ENCODE data around the gene MYO9B. TPM values are rescaled to one million over a fixed set of nuclear protein-coding genes. Genes with fewer than 3 reads are reported as not detected.
A peak's percentile ranks its signal among the peaks of the same experiment; 100 is the strongest.

Gene MYO9B
- polyA plus RNA-seq, 1 donor (not counting 4 experiments of a cell fraction or from before 2014, with no cell fraction given): 14.3 TPM

- no peak for TF ChIP-seq EZH2 (IDR thresholded peaks at IDR 0.05; ENCODE audit: low read length)
- TF ChIP-seq CTCF (optimal IDR thresholded peaks at IDR 0.05 in 1 of 3, IDR thresholded peaks at IDR 0.05 in 1 of 3, conservative IDR thresholded peaks at IDR 0.05 in 1 of 3; ENCODE audit: extremely low read depth in 1 of 3, insufficient read depth in 2 of 3, low read length in 3 of 3): no peak
- H3K4me1 ChIP-seq (ENCODE audit: control insufficient read depth, extremely low read depth, insufficient read depth, low read length): peaks cover 44% of the 10 kb centered on the region
- no peak for FAIRE-seq
These were observed 990 bp downstream of the MYO9B start for GRCh38 chr19:17076543-17076991.

GRCh38 chr19:17077447-17078028, 2.0 kb downstream of the MYO9B start:
- Histone ChIP-seq H3K4me2 (ENCODE audit: control insufficient read depth, extremely low read depth, insufficient read depth, low read depth, low read length) (peak overlapping the region; percentile 98), H3K9ac (ENCODE audit: control insufficient read depth, extremely low read depth, insufficient read depth, low read length) (no peak overlapping the region), H3K36me3 (ENCODE audit: control insufficient read depth in 2 of 2, extremely low read depth in 1 of 2, insufficient read depth in 2 of 2, low read length in 2 of 2) (peaks cover 4% of the 10 kb centered on the region in 2 experiments), H3K27ac (ENCODE audit: control insufficient read depth, insufficient read depth, low read length) (no peak overlapping the region), H2AFZ (ENCODE audit: control insufficient read depth, low read length) (no peak overlapping the region), H3K4me1 (ENCODE audit: control insufficient read depth, extremely low read depth, insufficient read depth, low read length) (peaks cover 44% of the 10 kb centered on the region), H3K4me3 (ENCODE audit: control insufficient read depth in 2 of 3, extremely low read depth in 1 of 3, insufficient read depth in 2 of 3, low read depth in 1 of 3, low read length in 3 of 3) (peak overlapping the region in 1 of 3 experiments; percentile 81), H3K27me3 (ENCODE audit: control insufficient read depth, extremely low read depth, insufficient read depth, low read length) (no peaks in the 10 kb centered on the region), H3K9me3 (ENCODE audit: control insufficient read depth, low read depth, low read length) (no peaks in the 10 kb centered on the region), H4K20me1 (ENCODE audit: control insufficient read depth, extremely low read depth, insufficient read depth, low read length) (peaks cover 4% of the 10 kb centered on the region), H3K9me1 (ENCODE audit: control insufficient read depth, extremely low read depth, insufficient read depth, low read length) (no peaks in the 10 kb centered on the region), H3K79me2 (ENCODE audit: control insufficient read depth, insufficient read depth, low read length) (peaks cover 85% of the 10 kb centered on the region)
- DNase-seq (ENCODE audit: low read depth, low spot score): no peak
- FAIRE-seq: no peak
- no peak for TF ChIP-seq EZH2 (IDR thresholded peaks at IDR 0.05; ENCODE audit: low read length)
- TF ChIP-seq CTCF (optimal IDR thresholded peaks at IDR 0.05 in 1 of 3, IDR thresholded peaks at IDR 0.05 in 1 of 3, conservative IDR thresholded peaks at IDR 0.05 in 1 of 3; ENCODE audit: extremely low read depth in 1 of 3, insufficient read depth in 2 of 3, low read length in 3 of 3): no peak
- dilution Hi-C loops (cut with MboI; ENCODE audit: extremely low pct_ligation_motif_present, low sequenced_read_pairs): no loop called here

More at GRCh38 chr19:17076543-17076991, 990 bp downstream of the MYO9B start:
- peak overlapping the region; percentile 39 for H2AFZ ChIP-seq (ENCODE audit: control insufficient read depth, low read length)
- no peak for DNase-seq (ENCODE audit: low read depth, low spot score)
- peak overlapping the region; percentile 81 to 94 (median 85) for H3K4me3 ChIP-seq (ENCODE audit: control insufficient read depth in 2 of 3, extremely low read depth in 1 of 3, insufficient read depth in 2 of 3, low read depth in 1 of 3, low read length in 3 of 3)
- H3K4me2 ChIP-seq (ENCODE audit: control insufficient read depth, extremely low read depth, insufficient read depth, low read depth, low read length): peak overlapping the region; percentile 98
- peak overlapping the region; percentile 91 for H3K9ac ChIP-seq (ENCODE audit: control insufficient read depth, extremely low read depth, insufficient read depth, low read length)
- H4K20me1 ChIP-seq (ENCODE audit: control insufficient read depth, extremely low read depth, insufficient read depth, low read length): peaks cover 4% of the 10 kb centered on the region
- no peaks in the 10 kb centered on the region for H3K9me1 ChIP-seq (ENCODE audit: control insufficient read depth, extremely low read depth, insufficient read depth, low read length)
- H3K27ac ChIP-seq (ENCODE audit: control insufficient read depth, insufficient read depth, low read length): peak overlapping the region; percentile 44
- H3K27me3 ChIP-seq (ENCODE audit: control insufficient read depth, extremely low read depth, insufficient read depth, low read length): no peaks in the 10 kb centered on the region
- H3K36me3 ChIP-seq (ENCODE audit: control insufficient read depth in 2 of 2, extremely low read depth in 1 of 2, insufficient read depth in 2 of 2, low read length in 2 of 2): peaks cover 0 to 4% of the 10 kb centered on the region in 2 experiments
- dilution Hi-C loops (cut with MboI; ENCODE audit: extremely low pct_ligation_motif_present, low sequenced_read_pairs): no loop called here
- no peaks in the 10 kb centered on the region for H3K9me3 ChIP-seq (ENCODE audit: control insufficient read depth, low read depth, low read length)
- H3K79me2 ChIP-seq (ENCODE audit: control insufficient read depth, insufficient read depth, low read length): peaks cover 76% of the 10 kb centered on the region
